Measurements from ENCODE around the gene SUGCT. TPM values are rescaled to one million over a fixed set of nuclear protein-coding genes. Genes with fewer than 3 reads are reported as not detected.

The SUGCT gene
- total and polyA plus RNA-seq, 9 of the 15 experiments (the other 6 are each of a cell fraction or from before 2014, with no cell fraction given), result 0.58 to 2.5 (median 1.4) TPM

DNA sequence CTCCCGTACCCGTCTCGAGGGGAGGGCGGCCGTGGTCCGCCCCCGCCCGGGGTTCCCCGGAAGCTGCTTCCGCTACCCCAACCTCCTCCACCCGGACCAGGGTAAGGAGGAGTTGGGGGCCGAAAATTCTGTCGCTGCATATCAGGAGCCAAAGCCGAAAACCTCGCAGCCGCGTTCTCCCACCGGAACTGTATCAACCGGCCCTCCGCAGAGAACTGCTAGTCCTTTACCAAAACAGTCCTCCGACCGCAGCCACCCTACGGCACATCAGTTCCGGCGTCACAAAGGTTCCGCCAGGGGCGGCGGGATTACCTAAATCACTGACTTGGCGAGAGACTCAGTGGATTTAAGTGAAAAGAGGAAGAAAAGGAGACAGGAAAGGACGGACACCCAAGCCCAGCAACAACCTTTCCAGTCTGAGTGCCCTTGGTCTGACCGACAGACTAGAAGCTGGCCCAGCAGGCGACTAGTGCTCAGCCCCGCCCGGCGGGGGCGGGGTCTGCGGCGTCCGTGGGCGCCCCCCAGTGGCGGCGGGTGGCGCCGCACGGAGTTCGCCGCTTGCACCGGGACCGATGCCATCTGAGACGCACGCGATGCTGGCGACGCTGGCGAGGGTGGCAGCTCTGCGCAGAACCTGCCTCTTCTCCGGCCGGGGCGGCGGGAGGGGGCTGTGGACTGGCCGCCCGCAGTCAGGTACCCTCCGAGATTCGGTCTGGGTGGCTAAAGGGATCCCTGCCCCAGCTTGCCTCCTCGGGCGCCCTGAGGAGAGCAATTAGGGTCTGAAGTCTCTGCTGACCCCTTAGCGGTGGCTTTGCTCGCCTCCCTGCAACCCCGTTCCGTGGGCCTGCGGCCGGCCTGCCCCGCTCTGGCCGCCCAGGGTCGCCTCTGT, at the start of gene SUGCT, which contains the start of gene MPLKIP (continued):
- TF ChIP-seq, protein P1, sequence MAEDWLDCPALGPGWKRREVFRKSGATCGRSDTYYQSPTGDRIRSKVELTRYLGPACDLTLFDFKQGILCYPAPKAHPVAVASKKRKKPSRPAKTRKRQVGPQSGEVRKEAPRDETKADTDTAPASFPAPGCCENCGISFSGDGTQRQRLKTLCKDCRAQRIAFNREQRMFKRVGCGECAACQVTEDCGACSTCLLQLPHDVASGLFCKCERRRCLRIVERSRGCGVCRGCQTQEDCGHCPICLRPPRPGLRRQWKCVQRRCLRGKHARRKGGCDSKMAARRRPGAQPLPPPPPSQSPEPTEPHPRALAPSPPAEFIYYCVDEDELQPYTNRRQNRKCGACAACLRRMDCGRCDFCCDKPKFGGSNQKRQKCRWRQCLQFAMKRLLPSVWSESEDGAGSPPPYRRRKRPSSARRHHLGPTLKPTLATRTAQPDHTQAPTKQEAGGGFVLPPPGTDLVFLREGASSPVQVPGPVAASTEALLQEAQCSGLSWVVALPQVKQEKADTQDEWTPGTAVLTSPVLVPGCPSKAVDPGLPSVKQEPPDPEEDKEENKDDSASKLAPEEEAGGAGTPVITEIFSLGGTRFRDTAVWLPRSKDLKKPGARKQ (CRISPR knock-in tag; IDR thresholded peaks at IDR 0.05), result no peak
- TF ChIP-seq PHB2 (IDR thresholded peaks at IDR 0.05; ENCODE audit: low read depth) (no peak), NCOA1 (IDR thresholded peaks at IDR 0.05; ENCODE audit: low read depth) (peak; percentile 99), MCM5 (IDR thresholded peaks at IDR 0.05; ENCODE audit: low read depth) (no peak), CHAMP1 (IDR thresholded peaks at IDR 0.05) (0 out of 2 replicates have a peak, but pooled peaks have one; percentile 21), CGGBP1 (CRISPR knock-in tag; IDR thresholded peaks at IDR 0.05) (peak; percentile 87), ZC3H4 (CRISPR knock-in tag; IDR thresholded peaks at IDR 0.05; ENCODE audit: borderline replicate concordance) (no peak), ARID1B (IDR thresholded peaks at IDR 0.05) (peak; percentile 45; the same call in 1 of the 2 replicates), ZKSCAN1 (IDR thresholded peaks at IDR 0.05; ENCODE audit: low read depth, low read length) (0 out of 2 replicates have a peak, but pooled peaks have one; percentile 9), MGA (IDR thresholded peaks at IDR 0.05) (peak; percentile 98)

Measured in K562 (cell line).